A549 treated with AZD2906 at 1 μM for 4 hours (cell line): ENCODE measurements around the gene SH3RF3. TPM values are rescaled to one million over a fixed set of nuclear protein-coding genes. Genes with fewer than 3 reads are reported as not detected.

Experiments
- total RNA-seq: library from RNA; stranded (reverse); fragments of 200-300 nt; extraction: Qiagen RNA extraction; gene quantifications from 5 replicates; pipeline ENCODE4 v1.2.3, GENCODE V29; 2022

The SH3RF3 gene
- total RNA-seq: 0.47 to 0.71 TPM (median 0.66 TPM) in 5 replicates

DNA sequence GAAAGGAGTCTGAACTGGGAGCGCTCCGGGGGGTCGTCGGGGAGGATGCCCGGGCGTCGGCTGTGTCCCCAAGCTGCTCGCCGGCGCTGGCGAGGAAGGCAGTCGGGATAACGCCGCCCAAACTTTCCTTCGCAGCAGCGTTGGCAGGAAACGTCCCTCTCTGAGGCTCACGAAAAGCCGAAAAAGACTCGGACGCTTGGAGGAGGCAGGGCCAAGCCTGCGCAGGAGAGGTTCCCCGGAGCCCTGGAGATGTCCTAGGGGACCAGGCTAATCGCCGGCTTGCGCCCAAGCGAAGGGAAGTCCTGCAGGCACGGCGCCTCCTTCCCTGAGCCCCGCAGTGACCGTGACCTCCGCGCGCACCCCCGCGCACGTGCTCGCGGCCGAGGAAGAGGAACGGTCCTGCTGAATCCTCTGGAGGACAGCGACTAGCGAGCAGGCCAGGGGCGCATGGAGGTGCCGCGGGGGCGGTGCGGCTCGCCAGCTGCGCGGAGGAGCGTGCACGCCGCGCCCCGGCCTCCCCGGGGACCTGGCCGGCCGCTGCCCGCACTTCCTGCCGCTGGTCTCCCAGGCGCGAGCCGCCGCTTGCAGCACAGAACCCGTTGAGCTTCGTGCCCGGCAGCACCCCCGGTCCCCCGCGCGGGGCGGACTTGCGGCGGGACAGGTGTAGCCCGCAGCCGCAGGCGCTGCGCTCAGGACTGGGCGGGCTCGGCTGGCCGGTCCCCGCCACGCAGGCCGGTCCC is at the start of gene SH3RF3:
Gene SH3RF3, plus strand, starts transcription at position 590 of the 740 bp plus-strand sequence.

Other genes starting within 250 kb of the SH3RF3 start
- 0.02 to 0.10 TPM (median 0.04 TPM) in 5 replicates for gene EDAR, start 140.0 kb upstream of the SH3RF3 start, total RNA-seq